ENCODE measurements around the gene HSF2. TPM values are rescaled to one million over a fixed set of nuclear protein-coding genes. Genes with fewer than 3 reads are reported as not detected.

HSF2 gene, protein sequence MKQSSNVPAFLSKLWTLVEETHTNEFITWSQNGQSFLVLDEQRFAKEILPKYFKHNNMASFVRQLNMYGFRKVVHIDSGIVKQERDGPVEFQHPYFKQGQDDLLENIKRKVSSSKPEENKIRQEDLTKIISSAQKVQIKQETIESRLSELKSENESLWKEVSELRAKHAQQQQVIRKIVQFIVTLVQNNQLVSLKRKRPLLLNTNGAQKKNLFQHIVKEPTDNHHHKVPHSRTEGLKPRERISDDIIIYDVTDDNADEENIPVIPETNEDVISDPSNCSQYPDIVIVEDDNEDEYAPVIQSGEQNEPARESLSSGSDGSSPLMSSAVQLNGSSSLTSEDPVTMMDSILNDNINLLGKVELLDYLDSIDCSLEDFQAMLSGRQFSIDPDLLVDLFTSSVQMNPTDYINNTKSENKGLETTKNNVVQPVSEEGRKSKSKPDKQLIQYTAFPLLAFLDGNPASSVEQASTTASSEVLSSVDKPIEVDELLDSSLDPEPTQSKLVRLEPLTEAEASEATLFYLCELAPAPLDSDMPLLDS
- 36.7 TPM for polyA plus RNA-seq (ENCODE audit: insufficient read length)
- long read RNA-seq, donor 1, transcript HSF2-202 (12 exons, 2,643 nt): major isoform, 5 of 7 reads
- long read RNA-seq, donor 1, partial matches to known transcripts: 0 of 7 reads
- long read RNA-seq, donor 1, other reads (novel, unspliced or antisense): 0 of 7 reads
- long read RNA-seq, donor 2, transcript HSF2-202 (12 exons, 2,643 nt): major isoform, 5 of 8 reads
- long read RNA-seq, donor 2, partial matches to known transcripts: 0 of 8 reads
- long read RNA-seq, donor 2, other reads (novel, unspliced or antisense): 0 of 8 reads
- long read RNA-seq, donor 3: 0 reads
- long read RNA-seq, donor 4: 0 reads
- long read RNA-seq, donor 5, transcript HSF2-202 (12 exons, 2,643 nt): major isoform, 8 of 11 reads
- long read RNA-seq, donor 5, partial matches to known transcripts: 0 of 11 reads
- long read RNA-seq, donor 5, other reads (novel, unspliced or antisense): 0 of 11 reads
- long read RNA-seq, donor 6, transcript HSF2-202 (12 exons, 2,643 nt): major isoform, 8 of 12 reads
- long read RNA-seq, donor 6, partial matches to known transcripts: 0 of 12 reads
- long read RNA-seq, donor 6, other reads (novel, unspliced or antisense): 0 of 12 reads
- long read RNA-seq, donor 7, transcript HSF2-202 (12 exons, 2,643 nt): major isoform, 6 of 10 reads
- long read RNA-seq, donor 7, partial matches to known transcripts: 0 of 10 reads
- long read RNA-seq, donor 7, other reads (novel, unspliced or antisense): 0 of 10 reads
- long read RNA-seq, donor 8, partial matches to known transcripts: 0 of 4 reads
- long read RNA-seq, donor 8, other reads (novel, unspliced or antisense): 0 of 4 reads

DNA sequence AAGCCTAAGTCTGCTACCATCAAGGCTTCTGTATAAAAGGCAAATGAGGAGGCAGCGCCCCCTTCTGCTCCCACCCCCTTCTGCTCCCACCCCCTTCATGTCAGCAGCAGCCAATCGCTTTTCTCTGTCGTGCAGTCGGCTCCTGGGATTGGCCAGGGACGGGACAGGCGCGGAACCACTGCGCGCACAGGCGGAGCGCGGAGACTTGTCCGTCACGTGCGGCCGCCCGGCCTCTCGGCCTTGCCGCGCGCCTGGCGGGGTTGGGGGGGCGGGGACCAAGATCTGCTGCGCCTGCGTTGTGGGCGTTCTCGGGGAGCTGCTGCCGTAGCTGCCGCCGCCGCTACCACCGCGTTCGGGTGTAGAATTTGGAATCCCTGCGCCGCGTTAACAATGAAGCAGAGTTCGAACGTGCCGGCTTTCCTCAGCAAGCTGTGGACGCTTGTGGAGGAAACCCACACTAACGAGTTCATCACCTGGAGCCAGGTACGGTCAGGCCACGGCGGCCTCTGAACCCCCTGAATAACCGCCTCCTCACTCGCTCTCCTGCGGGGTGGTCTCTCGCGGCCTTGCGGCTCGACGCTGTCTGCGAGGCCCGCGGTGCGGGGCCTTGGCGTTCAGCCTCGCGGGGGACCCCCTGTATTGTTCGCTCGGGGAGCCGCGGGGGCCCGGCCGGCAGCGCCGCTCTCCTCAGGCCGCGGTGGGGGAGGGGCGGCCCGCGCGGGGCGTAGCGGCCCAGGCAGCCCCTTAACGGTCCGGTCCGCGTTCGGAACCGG, at the start of gene HSF2:
Gene HSF2, plus strand, starts transcription at position 305 of the 773 bp plus-strand sequence. Its CDS starts 86 bp downstream, at position 391.
- DNase-seq: peak; percentile 94

DNA sequence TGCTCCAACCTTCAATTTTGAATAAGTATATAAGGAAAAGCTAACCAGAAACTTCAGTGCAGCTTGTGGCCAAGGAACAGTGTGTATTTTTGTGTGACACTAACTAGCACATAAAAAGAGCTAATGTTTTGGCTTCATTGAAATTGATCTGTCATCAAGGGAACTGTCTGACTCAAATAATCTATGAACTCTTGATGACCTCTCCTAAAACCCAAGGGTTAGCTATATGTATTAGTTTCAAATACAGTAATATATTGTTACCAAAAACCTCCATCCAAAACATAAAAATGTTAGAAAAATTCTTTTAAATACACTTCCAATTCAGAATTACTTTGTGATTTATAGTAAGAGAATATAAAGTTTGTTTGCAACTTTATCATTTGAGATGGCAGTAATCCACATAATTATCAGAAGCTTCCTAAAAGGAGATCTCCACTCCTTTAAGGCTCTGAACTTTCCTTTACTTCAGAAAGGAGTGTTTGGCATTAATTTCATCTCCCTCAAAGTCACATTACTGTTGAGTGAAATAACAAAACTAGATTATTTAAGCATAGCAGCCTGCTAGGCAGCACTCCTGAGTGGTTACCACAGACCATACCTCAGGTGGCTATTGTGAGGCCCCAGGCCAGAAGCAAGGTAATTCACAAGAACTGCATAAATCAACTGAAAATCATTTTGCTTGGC, 46.3 kb upstream of the HSF2 start:
- DNase-seq: no peak

GRCh38 chr6:122360809-122361208, 38.6 kb upstream of the HSF2 start:
- DNase-seq: no peak

GRCh38 chr6:122361314-122361979, 38.0 kb upstream of the HSF2 start:
- no peak for DNase-seq

- DNase-seq: no peak
These were observed 35.5 kb upstream of the HSF2 start for GRCh38 chr6:122363769-122364483.

DNA sequence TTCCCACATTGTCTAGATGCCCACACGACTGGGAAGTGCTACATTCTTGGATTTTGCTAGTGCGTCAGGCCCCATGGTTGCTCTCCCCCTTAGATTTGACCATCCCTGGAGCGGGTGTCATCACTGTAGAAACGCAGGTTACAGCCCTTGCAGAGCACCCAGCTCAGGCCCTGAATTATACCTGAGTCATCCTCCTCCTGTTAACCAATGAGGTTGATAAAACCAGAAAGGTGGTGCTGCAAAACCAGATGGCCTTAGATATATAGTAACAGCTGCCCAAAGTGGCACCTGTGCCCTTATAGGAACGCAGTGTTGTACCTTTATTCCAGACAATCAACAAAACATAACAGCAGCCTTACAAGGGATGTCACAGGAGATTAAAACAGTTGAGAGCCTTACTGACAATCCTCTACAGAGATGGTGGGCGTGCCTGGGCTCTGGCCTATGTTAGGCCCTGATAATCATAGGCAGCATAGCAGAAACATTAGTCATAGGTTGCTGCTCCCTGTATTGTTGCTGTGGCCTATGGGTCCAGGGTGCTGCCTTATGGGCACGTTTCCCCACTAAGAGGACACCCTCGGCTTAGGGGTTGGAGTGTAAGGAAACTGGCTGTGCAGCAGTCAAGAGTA, 33.6 kb upstream of the HSF2 start:
- DNase-seq: no peak

GRCh38 chr6:122367171-122367570, 32.3 kb upstream of the HSF2 start:
- DNase-seq: no peak

DNA sequence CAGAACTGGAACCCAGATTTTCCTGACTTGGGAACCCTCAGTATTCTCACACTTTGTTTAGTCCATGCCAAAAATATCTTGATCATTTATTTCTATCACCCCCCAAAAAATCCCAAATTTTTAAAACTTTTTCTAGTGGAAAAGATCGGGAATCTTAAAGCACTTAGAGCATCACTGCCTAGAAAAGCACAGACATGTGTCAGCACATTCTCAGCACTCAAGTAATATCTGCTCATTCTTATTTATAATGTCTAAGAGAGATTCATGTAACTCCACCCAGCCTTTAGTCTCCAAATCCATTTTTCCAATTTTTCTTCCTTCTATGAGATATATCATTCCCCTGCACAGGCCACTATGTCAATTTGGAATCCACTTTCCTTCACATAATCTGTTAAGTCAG, 29.9 kb upstream of the HSF2 start:
- no peak for DNase-seq

- peak; percentile 20 for DNase-seq
These were observed 26.8 kb upstream of the HSF2 start for GRCh38 chr6:122372647-122373046.

GRCh38 chr6:122374307-122374706, 25.1 kb upstream of the HSF2 start:
- no peak for DNase-seq

DNA sequence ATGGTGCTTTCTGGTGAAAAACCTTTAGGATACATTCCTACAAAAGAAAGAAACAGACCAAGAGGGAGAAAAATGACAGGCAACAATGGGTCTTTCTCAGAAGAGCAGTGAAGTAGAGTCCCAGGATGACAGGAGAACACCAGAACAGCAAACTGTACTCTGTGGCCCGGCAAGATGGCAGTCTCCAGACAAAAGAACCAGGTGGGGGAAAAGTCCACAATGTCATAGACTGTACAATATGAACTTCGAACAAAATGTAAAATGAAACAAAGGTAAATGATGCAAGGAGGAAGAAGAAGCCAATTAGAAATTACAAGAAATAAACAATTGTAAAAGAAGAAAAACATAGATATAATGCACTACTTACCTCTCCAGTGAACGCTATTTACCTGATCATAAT, 23.2 kb upstream of the HSF2 start:
- no peak for DNase-seq

- DNase-seq: peak; percentile 61
These were observed 17.8 kb upstream of the HSF2 start for GRCh38 chr6:122381494-122382265.

GRCh38 chr6:122385857-122386612, 13.4 kb upstream of the HSF2 start:
- no peak for DNase-seq

- no peak for DNase-seq
These were observed 10.5 kb upstream of the HSF2 start for GRCh38 chr6:122388945-122389344.

GRCh38 chr6:122389704-122390372, 9.6 kb upstream of the HSF2 start:
- no peak for DNase-seq

DNA sequence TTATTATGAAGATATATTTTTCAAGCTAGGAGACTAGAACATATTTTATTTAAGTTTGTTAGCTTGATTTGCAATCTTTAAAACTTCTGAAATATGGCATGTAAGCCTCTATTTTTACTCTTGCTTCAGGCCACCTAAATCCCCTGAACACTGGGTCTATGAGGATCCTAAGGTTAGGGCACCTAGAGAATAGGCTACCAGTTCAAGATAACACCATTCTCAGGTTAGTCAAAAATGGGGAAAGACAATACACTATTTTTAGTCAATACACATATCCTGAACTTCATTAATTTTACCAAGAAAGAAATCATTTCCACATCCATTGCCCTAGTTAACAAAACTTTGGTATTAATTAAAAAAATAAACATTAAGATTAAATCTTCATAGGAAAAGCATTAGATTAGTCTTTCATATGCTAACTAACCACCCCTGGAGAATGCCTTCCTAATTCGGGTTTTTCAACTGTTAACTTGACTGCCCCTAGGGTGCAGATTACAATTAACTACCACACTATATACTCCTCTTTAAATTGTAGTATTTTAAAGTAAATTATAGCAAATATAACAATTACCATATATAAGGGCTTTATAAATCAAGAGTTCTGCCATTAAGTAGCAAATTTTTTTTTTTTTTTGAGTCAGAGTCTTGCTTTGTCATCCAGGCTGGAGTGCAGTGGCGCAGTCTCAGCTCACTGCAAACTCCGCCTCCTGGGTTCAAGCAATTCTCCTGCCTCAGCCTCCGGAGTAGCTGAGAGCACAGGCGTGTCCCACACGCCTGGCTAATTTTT, 6.7 kb upstream of the HSF2 start:
- DNase-seq: no peak
